Stimulated activated CD4-positive, alpha-beta T cell treated with anti-CD3 and anti-CD28 coated beads, Interleukin-4, amount 100 ng/mL, for 24 hours (primary cell): ENCODE data around the gene NFIC.

ENCODE experiments used
- DNase-seq: peaks from one replicate; pipeline ENCODE4 v3.0.0-alpha.2; 2020

Gene NFIC

GRCh38 chr19:3474010-3474409 is 107.6 kb downstream of the NFIC start:
- no peak for DNase-seq

- DNase-seq = no peak
Observed at GRCh38 chr19:3474614-3475013, 108.2 kb downstream of the NFIC start.

GRCh38 chr19:3475449-3475848 is 109.1 kb downstream of the NFIC start:
- no peak for DNase-seq

- DNase-seq = no peak
Observed at GRCh38 chr19:3476830-3477229, 110.4 kb downstream of the NFIC start.

- DNase-seq = no peak
Observed at GRCh38 chr19:3477506-3477905, 111.1 kb downstream of the NFIC start.

- no peak for DNase-seq
Observed at GRCh38 chr19:3477951-3478350, 111.6 kb downstream of the NFIC start.

GRCh38 chr19:3478409-3479176 is 112.2 kb downstream of the NFIC start:
- no peak for DNase-seq

GRCh38 chr19:3479177-3479833 is 112.9 kb downstream of the NFIC start:
- peak; percentile 41 for DNase-seq

- DNase-seq = no peak
Observed at GRCh38 chr19:3479834-3480215, 113.4 kb downstream of the NFIC start.

GRCh38 chr19:3480383-3481091 is 114.2 kb downstream of the NFIC start, which contains the start of gene SMIM24:
SMIM24 (minus strand) TSS chr19:3480525; CDS start chr19:3480463, 62 bp downstream.
- DNase-seq = no peak

- no peak for DNase-seq
Observed at GRCh38 chr19:3481241-3482090, 115.1 kb downstream of the NFIC start.

GRCh38 chr19:3482507-3483225 is 116.3 kb downstream of the NFIC start:
- DNase-seq = no peak

GRCh38 chr19:3483226-3483628 is 116.8 kb downstream of the NFIC start, which contains the start of gene SMIM44:
SMIM44 (minus strand) TSS chr19:3483441; CDS start chr19:3483403, 38 bp downstream.
- DNase-seq = no peak

- no peak for DNase-seq
Observed at GRCh38 chr19:3491396-3492119, 125.2 kb downstream of the NFIC start.

GRCh38 chr19:3492131-3492839 is 125.9 kb downstream of the NFIC start:
- DNase-seq = no peak

GRCh38 chr19:3492919-3493318 is 126.5 kb downstream of the NFIC start:
- DNase-seq = no peak

- DNase-seq = no peak
Observed at GRCh38 chr19:3493651-3494050, 127.3 kb downstream of the NFIC start.

GRCh38 chr19:3494051-3494450 is 127.7 kb downstream of the NFIC start:
- DNase-seq = peak; percentile 43

- DNase-seq = peak; percentile 75
Observed at GRCh38 chr19:3494559-3494958, 128.2 kb downstream of the NFIC start.
